ENCODE measurements around the gene ZNF827.

GRCh38 chr4:145865274-145865941, 73.2 kb downstream of the ZNF827 start:
- TF ChIP-seq POLR2A (IDR thresholded peaks at IDR 0.05) (no peak), CTCF (IDR thresholded peaks at IDR 0.05 in 8 of 11, conservative IDR thresholded peaks at IDR 0.05 in 3 of 11) (no peak)

Measured in spleen (tissue), 7 donors.